OCI-LY7 (cell line): Measurements from ENCODE around the gene MNAT1. TPM values are rescaled to one million over a fixed set of nuclear protein-coding genes. Genes with fewer than 3 reads are reported as not detected.

ENCODE experiments used
- BruUV-seq: library from RNA; stranded (reverse); fragments of 400-500 nt; replicated peaks from 2 replicates; lab custom pipeline; 2021; lab: Mats Ljungman, UMichigan
- CTCF ChIA-PET: fragments of 300-600 bp; sonication (Branson Sonifier 250); formaldehyde crosslinking; loops from one replicate; lab custom pipeline; 2022; ENCODE audit warnings: antibody characterized with exemption; ENCODE audit not compliant: unreplicated experiment; lab: Charles Lee
- POLR2A ChIA-PET: fragments of 300-600 bp; sonication (Branson Sonifier 250); formaldehyde crosslinking; loops from one replicate; lab custom pipeline; 2022; ENCODE audit warnings: antibody characterized with exemption; lab: Charles Lee
- DNase-seq: peaks from one replicate; pipeline ENCODE4 v3.0.0-alpha.2; 2015; ENCODE audit warnings: low spot score
- H2AFZ ChIP-seq: fragments of 200-600 bp; sonication (generic), shearing (Covaris generic); 2 replicates; pipeline ENCODE4 v1.6.1; 2014; ENCODE audit warnings: mild to moderate bottlenecking, antibody characterized with exemption, low read length, moderate library complexity
- H3K27ac ChIP-seq: fragments of 200-600 bp; sonication (generic); 2 replicates; pipeline ENCODE4 v1.5.1; 2014; ENCODE audit warnings: mixed run types, low read depth, mild to moderate bottlenecking, moderate library complexity, low read length, inconsistent platforms; ENCODE audit not compliant: poor library complexity, severe bottlenecking
- H3K36me3 ChIP-seq: fragments of 200-600 bp; sonication (generic); 2 replicates; pipeline ENCODE4 v1.6.1; 2014; ENCODE audit warnings: mild to moderate bottlenecking, antibody characterized with exemption, low read length, moderate library complexity, mixed read lengths; ENCODE audit not compliant: insufficient read depth
- H3K4me1 ChIP-seq: fragments of 200-600 bp; sonication (generic); 2 replicates; pipeline ENCODE4 v1.5.1; 2014; ENCODE audit warnings: mild to moderate bottlenecking, low read length; ENCODE audit not compliant: insufficient read depth, poor library complexity, severe bottlenecking
- H3K4me2 ChIP-seq: fragments of 200-600 bp; sonication (generic); 2 replicates; pipeline ENCODE4 v1.6.1; 2014; ENCODE audit warnings: mild to moderate bottlenecking, low read length
- H3K4me3 ChIP-seq: fragments of 200-600 bp; sonication (generic); 2 replicates; pipeline ENCODE4 v1.5.1; 2014; ENCODE audit warnings: mild to moderate bottlenecking, low read depth, low read length; ENCODE audit not compliant: poor library complexity, severe bottlenecking
- H3K79me2 ChIP-seq: fragments of 200-600 bp; sonication (generic); 2 replicates; pipeline ENCODE4 v1.6.1; 2016; ENCODE audit warnings: low read depth, mild to moderate bottlenecking, low read length, moderate library complexity, mixed read lengths; ENCODE audit not compliant: insufficient read depth
- H3K9me2 ChIP-seq: fragments of 200-600 bp; sonication (generic); 2 replicates; pipeline ENCODE4 v1.6.1; 2016; ENCODE audit warnings: mild to moderate bottlenecking, low read length, mixed read lengths; ENCODE audit not compliant: insufficient read depth
- H3K9me3 ChIP-seq: fragments of 200-600 bp; sonication (generic); 2 replicates; pipeline ENCODE4 v1.6.1; 2014; ENCODE audit warnings: mild to moderate bottlenecking, mixed run types, low read length, mixed read lengths
- H4K20me1 ChIP-seq: fragments of 200-600 bp; sonication (generic); 2 replicates; pipeline ENCODE4 v1.6.1; 2014; ENCODE audit warnings: mild to moderate bottlenecking, antibody characterized with exemption, low read length, moderate library complexity, mixed read lengths; ENCODE audit not compliant: insufficient read depth
- EZH2phosphoT487 ChIP-seq: fragments of 200-600 bp; sonication (generic); IDR thresholded peaks from 2 replicates; pipeline ENCODE4 v1.6.1; 2018; ENCODE audit warnings: low read depth, borderline replicate concordance, mild to moderate bottlenecking, mixed run types, antibody characterized with exemption, low read length, moderate library complexity, mixed read lengths
- intact Hi-C: fragments of 100-400 bp; cut with micrococcal nuclease; formaldehyde crosslinking; loops from one replicate; pipeline ENCODE4 v1.10.0; 2022; ENCODE audit not compliant: unreplicated experiment
- total RNA-seq, 2 experiments: library from RNA; depleted of rRNA in 1 of 2; stranded (reverse); fragments of >200 nt in 1 of 2; shearing (Covaris generic) in 1 of 2; gene quantifications; 2 replicates each; pipeline ENCODE4 v1.2.3, GENCODE V29; 2014 to 2022
- TF ChIP-seq, protein P1 (sequence below): fragments of 200-600 bp; sonication (generic); conservative IDR thresholded peaks from 2 replicates; pipeline ENCODE4 v1.5.1; 2014; ENCODE audit warnings: mild to moderate bottlenecking, antibody characterized with exemption, low read length, moderate library complexity, mixed read lengths

Gene MNAT1
- total RNA-seq, 2 experiments from 2014 or later: 58.5 to 60.9 TPM

DNA sequence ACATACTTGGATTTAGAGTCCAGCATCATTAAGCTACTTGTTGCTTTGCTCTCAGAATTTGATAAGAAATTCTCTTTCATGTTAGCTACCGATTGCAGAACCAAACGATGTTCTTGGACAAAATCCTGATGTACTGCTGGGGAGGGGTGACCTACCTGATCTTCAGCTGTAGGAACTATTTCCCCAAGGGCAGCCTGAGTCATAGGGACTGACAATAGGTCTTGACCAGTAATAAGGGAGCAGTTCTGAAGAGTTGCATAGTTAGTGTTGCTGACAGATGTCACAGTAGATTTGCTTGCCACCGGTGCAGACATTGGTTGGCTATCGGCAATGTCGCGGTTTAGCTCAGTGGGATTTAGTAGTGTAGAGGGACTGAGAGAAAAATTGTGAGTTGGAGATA lies 21.0 kb upstream of the MNAT1 start:
- Histone ChIP-seq H3K27ac (no peak overlapping the region), H3K4me3 (no peak overlapping the region), H3K9me3 (no peaks in the 10 kb centered on the region), H3K4me2 (no peak overlapping the region), H3K79me2 (no peaks in the 10 kb centered on the region), H3K4me1 (no peaks in the 10 kb centered on the region), H3K36me3 (no peaks in the 10 kb centered on the region), H2AFZ (no peak overlapping the region), H3K9me2 (no peaks in the 10 kb centered on the region), H4K20me1 (no peaks in the 10 kb centered on the region)
- intact Hi-C loops: no loop called here
- POLR2A ChIA-PET: interaction anchor here (0.9 to 2.3 kb wide), 3 partner anchors 19 to 23 kb away, joined by 4 to 7 read pairs (median 7); no protein-coding TSS in a partner anchor
- CTCF ChIA-PET: interaction anchor here (0.5 kb wide), 1 partner anchor 432 kb away, joined by 3 read pairs; no protein-coding TSS in a partner anchor
- no TSS peak for BruUV-seq
- TF ChIP-seq, protein P1, sequence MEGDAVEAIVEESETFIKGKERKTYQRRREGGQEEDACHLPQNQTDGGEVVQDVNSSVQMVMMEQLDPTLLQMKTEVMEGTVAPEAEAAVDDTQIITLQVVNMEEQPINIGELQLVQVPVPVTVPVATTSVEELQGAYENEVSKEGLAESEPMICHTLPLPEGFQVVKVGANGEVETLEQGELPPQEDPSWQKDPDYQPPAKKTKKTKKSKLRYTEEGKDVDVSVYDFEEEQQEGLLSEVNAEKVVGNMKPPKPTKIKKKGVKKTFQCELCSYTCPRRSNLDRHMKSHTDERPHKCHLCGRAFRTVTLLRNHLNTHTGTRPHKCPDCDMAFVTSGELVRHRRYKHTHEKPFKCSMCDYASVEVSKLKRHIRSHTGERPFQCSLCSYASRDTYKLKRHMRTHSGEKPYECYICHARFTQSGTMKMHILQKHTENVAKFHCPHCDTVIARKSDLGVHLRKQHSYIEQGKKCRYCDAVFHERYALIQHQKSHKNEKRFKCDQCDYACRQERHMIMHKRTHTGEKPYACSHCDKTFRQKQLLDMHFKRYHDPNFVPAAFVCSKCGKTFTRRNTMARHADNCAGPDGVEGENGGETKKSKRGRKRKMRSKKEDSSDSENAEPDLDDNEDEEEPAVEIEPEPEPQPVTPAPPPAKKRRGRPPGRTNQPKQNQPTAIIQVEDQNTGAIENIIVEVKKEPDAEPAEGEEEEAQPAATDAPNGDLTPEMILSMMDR: no peak
- TF ChIP-seq EZH2phosphoT487: no peak
- DNase-seq: no peak

DNA sequence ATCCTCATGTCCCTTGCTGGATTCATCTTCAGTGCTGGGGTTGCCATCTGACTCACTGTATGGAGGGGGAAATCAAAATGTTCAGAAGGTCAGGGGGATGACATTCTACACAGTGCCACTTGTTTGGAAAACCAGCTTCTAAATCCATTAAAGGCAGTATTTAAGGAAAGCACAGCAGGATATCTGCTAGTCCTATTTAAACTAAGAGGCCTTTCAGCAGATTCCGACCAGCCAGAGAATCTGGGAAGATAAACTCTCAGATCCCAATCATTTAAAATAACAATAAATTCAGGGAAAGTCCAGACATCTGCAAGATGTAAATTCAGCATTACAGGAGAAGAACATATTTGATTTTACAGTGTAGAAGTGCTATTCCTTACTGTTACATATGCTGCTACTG lies 14.2 kb upstream of the MNAT1 start:
- ChIA-PET POLR2A (interaction anchor here (0.6 kb wide), 1 partner anchor 88 kb away, joined by 3 read pairs; no protein-coding TSS in a partner anchor), CTCF (no interaction called here)
- no peaks in the 10 kb centered on the region for H3K9me2 ChIP-seq
- no peaks in the 10 kb centered on the region for H3K9me3 ChIP-seq
- peaks cover 15% of the 10 kb centered on the region for H3K4me1 ChIP-seq
- no peak for TF ChIP-seq EZH2phosphoT487
- TF ChIP-seq, protein P1: no peak
- intact Hi-C loops: no loop called here
- no peak overlapping the region for H3K4me2 ChIP-seq
- H3K36me3 ChIP-seq: no peaks in the 10 kb centered on the region
- DNase-seq: no peak
- no peak overlapping the region for H3K4me3 ChIP-seq
- no peaks in the 10 kb centered on the region for H4K20me1 ChIP-seq
- H3K27ac ChIP-seq: no peak overlapping the region
- no TSS peak for BruUV-seq
- H2AFZ ChIP-seq: no peak overlapping the region
- H3K79me2 ChIP-seq: no peaks in the 10 kb centered on the region

DNA sequence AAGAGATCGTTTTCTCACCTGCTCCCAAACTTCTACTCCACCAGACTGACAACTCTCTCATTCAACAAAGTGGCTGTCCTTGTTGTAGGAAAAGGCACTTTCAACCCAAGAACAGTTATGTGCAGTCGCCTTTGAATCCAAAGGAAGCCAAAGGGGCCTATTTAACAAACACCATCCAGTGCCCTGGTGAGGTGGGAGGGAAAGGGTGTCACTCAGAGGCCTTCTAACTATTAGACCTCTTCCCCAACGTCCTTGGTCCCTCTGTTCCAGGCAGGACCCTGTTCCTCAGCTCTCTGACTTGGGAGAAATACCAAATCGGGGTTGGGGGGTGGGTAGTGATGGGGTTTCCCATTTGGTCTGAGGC lies 13.6 kb upstream of the MNAT1 start:
- no peak for DNase-seq
- TF ChIP-seq, protein P1: no peak
- TF ChIP-seq EZH2phosphoT487: no peak
- Histone ChIP-seq H3K36me3 (no peaks in the 10 kb centered on the region), H3K4me2 (0 out of 2 replicates have a peak overlapping the region, but pooled peaks have one; percentile 79), H2AFZ (no peak overlapping the region), H3K9me3 (no peaks in the 10 kb centered on the region), H3K4me1 (peaks cover 15% of the 10 kb centered on the region), H3K79me2 (no peaks in the 10 kb centered on the region), H3K4me3 (no peak overlapping the region), H4K20me1 (no peaks in the 10 kb centered on the region), H3K27ac (no peak overlapping the region), H3K9me2 (no peaks in the 10 kb centered on the region)
- ChIA-PET POLR2A (interaction anchor here (0.6 kb wide), 1 partner anchor 89 kb away, joined by 3 read pairs; no protein-coding TSS in a partner anchor), CTCF (no interaction called here)
- BruUV-seq: no TSS peak
- intact Hi-C loops: no loop called here
